Measurements from ENCODE around the gene ARRB2. TPM values are rescaled to one million over a fixed set of nuclear protein-coding genes. Genes with fewer than 3 reads are reported as not detected.

Gene ARRB2
- total and polyA plus RNA-seq, 2 of the 8 experiments (the other 6 are each of a cell fraction or from before 2014, with no cell fraction given): 72.4 to 101 TPM

DNA sequence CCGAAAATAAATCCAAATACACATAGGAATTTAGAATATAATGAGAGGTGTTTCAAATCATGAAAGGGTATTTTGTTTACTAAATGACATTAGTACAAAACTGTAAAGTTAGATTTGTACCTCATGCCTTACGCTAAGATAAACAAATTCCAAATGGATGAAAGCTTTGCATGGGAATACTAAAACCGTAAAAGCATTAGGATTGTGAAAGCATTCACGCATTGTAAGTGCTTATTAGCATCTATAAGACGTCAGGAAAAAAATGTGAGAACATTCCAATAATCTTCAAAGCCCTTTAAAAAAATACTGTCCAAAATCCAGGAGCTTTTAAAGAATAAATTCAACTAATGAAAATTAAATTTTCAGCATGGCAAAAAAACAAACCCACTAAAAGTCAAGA is 44.1 kb upstream of the ARRB2 start (continued):
- TF ChIP-seq, protein P1, sequence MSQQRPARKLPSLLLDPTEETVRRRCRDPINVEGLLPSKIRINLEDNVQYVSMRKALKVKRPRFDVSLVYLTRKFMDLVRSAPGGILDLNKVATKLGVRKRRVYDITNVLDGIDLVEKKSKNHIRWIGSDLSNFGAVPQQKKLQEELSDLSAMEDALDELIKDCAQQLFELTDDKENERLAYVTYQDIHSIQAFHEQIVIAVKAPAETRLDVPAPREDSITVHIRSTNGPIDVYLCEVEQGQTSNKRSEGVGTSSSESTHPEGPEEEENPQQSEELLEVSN (IDR thresholded peaks at IDR 0.05): no peak
- TF ChIP-seq NANOG (IDR thresholded peaks at IDR 0.05; ENCODE audit: insufficient read depth, low read depth, low read length, poor library complexity, severe bottlenecking): no peak
- no peak for TF ChIP-seq RXRA (IDR thresholded peaks at IDR 0.05; ENCODE audit: insufficient read depth, low read depth, low read length)
- no peak for TF ChIP-seq JUN (IDR thresholded peaks at IDR 0.05; ENCODE audit: low read depth, low read length)
- no peak for TF ChIP-seq KDM1A (IDR thresholded peaks at IDR 0.05; ENCODE audit: borderline replicate concordance, low read length)
- TF ChIP-seq TCF12 (IDR thresholded peaks at IDR 0.05; ENCODE audit: low read depth, low read length): no peak

Measured in H1 (cell line).